ENCODE measurements around the gene GALNT18. TPM values are rescaled to one million over a fixed set of nuclear protein-coding genes. Genes with fewer than 3 reads are reported as not detected.

GALNT18 gene
- total and polyA plus RNA-seq, 2 of the 4 experiments (the other 2 are of a cell fraction) = 9.5 to 11.3 TPM

- intact Hi-C loops (cut with micrococcal nuclease) = no loop called here
- Histone ChIP-seq H2BK5ac (ENCODE audit: low read depth, low read length, poor library complexity, severe bottlenecking) (no peak overlapping the region), H3K27ac (ENCODE audit: insufficient read depth, low read length) (no peak overlapping the region), H3K9me3 (ENCODE audit: control insufficient read depth, insufficient read depth, low read length) (no peaks in the 10 kb centered on the region), H2AK5ac (ENCODE audit: low read depth, low read length) (no peak overlapping the region), H3K9ac (ENCODE audit: low read depth, low read length) (no peak overlapping the region), H3K27me3 (ENCODE audit: control insufficient read depth, insufficient read depth, low read length) (peaks cover 7% of the 10 kb centered on the region), H3K4me2 (ENCODE audit: low read depth, low read length) (no peak overlapping the region), H2BK20ac (ENCODE audit: low read depth, low read length) (no peak overlapping the region), H3K4me1 (ENCODE audit: control insufficient read depth, insufficient read depth, low read length) (no peaks in the 10 kb centered on the region; the same call in 1 of the 2 replicates), H2AFZ (replicated peaks; ENCODE audit: low read length, poor library complexity) (no peak overlapping the region), H4K20me1 (ENCODE audit: insufficient read depth, low read length) (no peaks in the 10 kb centered on the region), H3K23ac (ENCODE audit: low read depth, low read length) (no peak overlapping the region), H4K91ac (ENCODE audit: insufficient read depth, low read depth, low read length) (no peak overlapping the region), H2BK120ac (ENCODE audit: low read depth, low read length) (no peak overlapping the region), H3K14ac (replicated peaks; ENCODE audit: low read depth, low read length) (no peak overlapping the region), H3K79me1 (ENCODE audit: low read depth in 1 of 2, low read length in 2 of 2) (no peaks in the 10 kb centered on the region), H4K8ac (ENCODE audit: low read depth in 2 of 2, low read length in 2 of 2) (no peak overlapping the region), H2AK9ac (replicated peaks; ENCODE audit: low read depth, low read length, poor library complexity) (no peak overlapping the region), H3K9me1 (ENCODE audit: insufficient read depth, low read length) (no peaks in the 10 kb centered on the region), H3K56ac (ENCODE audit: extremely low read depth, insufficient read depth, low read length) (no peak overlapping the region), H3K4ac (ENCODE audit: low read depth, low read length) (no peak overlapping the region), H3K18ac (ENCODE audit: low read depth, low read length) (no peak overlapping the region), H4K5ac (ENCODE audit: low read depth, low read length) (no peak overlapping the region), H3K4me3 (ENCODE audit: insufficient read depth, low read depth, low read length) (no peak overlapping the region), H3K36me3 (ENCODE audit: control insufficient read depth, insufficient read depth, low read length) (no peaks in the 10 kb centered on the region), H2BK15ac (ENCODE audit: low read depth, low read length) (no peak overlapping the region)
- ChIA-PET CTCF (no interaction called here), POLR2A (ENCODE audit: unreplicated experiment) (no interaction called here)
- TF ChIP-seq MAFK (IDR thresholded peaks at IDR 0.05; ENCODE audit: low read depth, low read length) (no peak), FOS (IDR thresholded peaks at IDR 0.05; ENCODE audit: low read depth, low read length) (no peak), USF2 (IDR thresholded peaks at IDR 0.05; ENCODE audit: low read depth, low read length) (no peak), RFX5 (IDR thresholded peaks at IDR 0.05; ENCODE audit: low read depth, low read length) (no peak), CTCF (conservative IDR thresholded peaks at IDR 0.05; ENCODE audit: low read depth, low read length) (no peak), MXI1 (IDR thresholded peaks at IDR 0.05; ENCODE audit: borderline replicate concordance, low read depth, low read length) (no peak), CHD1 (IDR thresholded peaks at IDR 0.05; ENCODE audit: low read depth, low read length) (no peak), ELK1 (IDR thresholded peaks at IDR 0.05; ENCODE audit: borderline replicate concordance, low read depth, low read length) (no peak), RAD21 (IDR thresholded peaks at IDR 0.05; ENCODE audit: low read length) (no peak), NFE2L2 (IDR thresholded peaks at IDR 0.05; ENCODE audit: low read depth, low read length) (no peak), SMC3 (IDR thresholded peaks at IDR 0.05; ENCODE audit: low read depth, low read length) (no peak), CEBPB (IDR thresholded peaks at IDR 0.05; ENCODE audit: low read depth, low read length) (no peak)
- dilution Hi-C loops (cut with HindIII; ENCODE audit: low sequenced_read_pairs, unreplicated experiment) = no loop called here
- DNase-seq (no peak), ATAC-seq (ENCODE audit: low read depth) (no peak)
- in situ Hi-C loops (cut with MboI; ENCODE audit: low sequenced_read_pairs) = no loop called here
- BruUV-seq (replicated peaks) = no TSS peak
- WGBS, 2 experiments (ENCODE audit: extremely low coverage in 2 of 2, insufficient read length in 1 of 2) = 60% methylated on average over 2 of the region's 4 CpGs; no CpG with 5 or more reads in 1 of the 2 experiments
Observed at GRCh38 chr11:11334607-11335006, 287.2 kb downstream of the GALNT18 start.

Data from IMR-90 (cell line).